Left colon (tissue), 2 donors: ENCODE results near the gene SCYL3. TPM values are rescaled to one million over a fixed set of nuclear protein-coding genes. Genes with fewer than 3 reads are reported as not detected.
A peak's percentile ranks its signal among the peaks of the same experiment; 100 is the strongest.

Source experiments
- ATAC-seq: fragments of 200-7000 bp; cut with Tn5 transposase; one replicate; pipeline ENCODE4 v1.9.1; 2020; ENCODE audit warnings: mild to moderate bottlenecking, moderate library complexity
- DNase-seq, 2 donors: peaks; one replicate each; pipeline ENCODE4 v3.0.0-alpha.2; 2020
- intact Hi-C, 2 donors: fragments of 100-400 bp; cut with DNase I in 1 of 2; cut with micrococcal nuclease in 1 of 2; formaldehyde crosslinking; loops; one replicate each; pipeline versions ENCODE4 v1.11.2 to v1.14.0; 2022; cut with DNase I, micrococcal nuclease
- total RNA-seq, 2 donors: library from RNA; stranded (reverse); fragmentation: NEBNext Ultra II Directional; extraction: Animal tissue kit (Norgen Biotek cat#: 25700); gene quantifications; one replicate each; pipeline ENCODE4 v1.2.1, GENCODE V29; 2021
- donor health status: DM: no; HTN: no; CAD: no.
- donor health status: DM: yes; HTN: yes; CAD: no.

The SCYL3 gene
- total RNA-seq, 2 donors from 2014 or later = 14.7 to 15.4 TPM

GRCh38 chr1:169906938-169907337 is 13.2 kb upstream of the SCYL3 start:
- intact Hi-C loops = no loop called here
- ATAC-seq = peak; percentile 26
- DNase-seq = no peak

GRCh38 chr1:169904834-169905233 is 11.1 kb upstream of the SCYL3 start:
- intact Hi-C loops = no loop called here
- ATAC-seq (no peak), DNase-seq (no peak)

GRCh38 chr1:169902751-169903150 is 9.1 kb upstream of the SCYL3 start:
- ATAC-seq (no peak), DNase-seq (no peak)
- intact Hi-C loops = no loop called here

GRCh38 chr1:169901115-169901514 is 7.4 kb upstream of the SCYL3 start:
- intact Hi-C loops = no loop called here
- DNase-seq (no peak), ATAC-seq (peak; percentile 91)

- ATAC-seq (peak; percentile 75), DNase-seq (no peak)
- intact Hi-C loops = no loop called here
These were observed 6.9 kb upstream of the SCYL3 start for GRCh38 chr1:169900571-169900970.

- intact Hi-C loops = no loop called here
- no peak for DNase-seq
- ATAC-seq = no peak
These were observed 6.0 kb upstream of the SCYL3 start for GRCh38 chr1:169899519-169900217.

GRCh38 chr1:169896013-169896412 is 2.3 kb upstream of the SCYL3 start:
- DNase-seq (no peak), ATAC-seq (no peak)
- intact Hi-C loops = no loop called here

- DNase-seq (no peak), ATAC-seq (no peak)
- intact Hi-C loops = no loop called here
These were observed 889 bp upstream of the SCYL3 start for GRCh38 chr1:169894424-169895145.

- DNase-seq = peak; percentile 39 to 64
- ATAC-seq = peak; percentile 15
- intact Hi-C loops = no loop called here
These were observed 610 bp downstream of the SCYL3 start for GRCh38 chr1:169892927-169893644.

GRCh38 chr1:169892176-169892926 is 1.3 kb downstream of the SCYL3 start:
- intact Hi-C loops = no loop called here
- ATAC-seq (no peak), DNase-seq (no peak)

GRCh38 chr1:169891539-169891885 is 2.2 kb downstream of the SCYL3 start:
- intact Hi-C loops = no loop called here
- no peak for DNase-seq
- ATAC-seq = no peak

GRCh38 chr1:169890761-169891538 is 2.7 kb downstream of the SCYL3 start:
- ATAC-seq = no peak
- intact Hi-C loops = no loop called here
- no peak for DNase-seq

GRCh38 chr1:169889871-169890270 is 3.8 kb downstream of the SCYL3 start:
- DNase-seq (no peak), ATAC-seq (no peak)
- intact Hi-C loops = no loop called here

- intact Hi-C loops = no loop called here
- no peak for ATAC-seq
- no peak for DNase-seq
These were observed 6.8 kb downstream of the SCYL3 start for GRCh38 chr1:169886931-169887330.

GRCh38 chr1:169886422-169886821 is 7.3 kb downstream of the SCYL3 start:
- intact Hi-C loops = no loop called here
- DNase-seq = no peak
- no peak for ATAC-seq

- intact Hi-C loops = no loop called here
- DNase-seq (no peak), ATAC-seq (no peak)
These were observed 8.5 kb downstream of the SCYL3 start for GRCh38 chr1:169885207-169885606.

GRCh38 chr1:169884634-169885033 is 9.1 kb downstream of the SCYL3 start:
- intact Hi-C loops = no loop called here
- DNase-seq (no peak), ATAC-seq (no peak)

GRCh38 chr1:169882039-169882511 is 11.6 kb downstream of the SCYL3 start:
- DNase-seq = no peak
- intact Hi-C loops = no loop called here
- no peak for ATAC-seq
